Activated T-helper 17 cell treated with anti-CD3 and anti-CD28 coated beads, Interleukin-2, amount 50 U/mL, for 72 hours (primary cell): ENCODE measurements around the gene GARS1. TPM values are rescaled to one million over a fixed set of nuclear protein-coding genes. Genes with fewer than 3 reads are reported as not detected.
"Not testable (repeated sequence)": the region's sequence is repeated elsewhere in the genome, so short reads cannot be mapped to it uniquely, and the experiment has no call there.

ENCODE experiments used
- ATAC-seq: fragments of 150-1000 bp; cut with Tn5 transposase; replicated peaks from 2 replicates; pipeline ENCODE4 v1.10.0; 2021; ENCODE audit warnings: mild to moderate bottlenecking, moderate library complexity
- H3K27ac Mint-ChIP-seq: one replicate; pipeline ENCODE4 v1.8.0; 2022; ENCODE audit warnings: mixed read lengths
- H3K27me3 Mint-ChIP-seq: one replicate; pipeline ENCODE4 v1.8.0; 2022; ENCODE audit warnings: mixed read lengths
- H3K36me3 Mint-ChIP-seq: one replicate; pipeline ENCODE4 v1.8.0; 2022; ENCODE audit warnings: low read depth, mild to moderate bottlenecking, mixed read lengths
- H3K4me1 Mint-ChIP-seq: one replicate; pipeline ENCODE4 v1.8.0; 2022; ENCODE audit warnings: mixed read lengths
- H3K4me3 Mint-ChIP-seq: one replicate; pipeline ENCODE4 v1.8.0; 2022; ENCODE audit warnings: mild to moderate bottlenecking, mixed read lengths
- H3K9me3 Mint-ChIP-seq: one replicate; pipeline ENCODE4 v1.8.0; 2022; ENCODE audit warnings: mixed read lengths
- total RNA-seq, 2 donors: library from RNA; stranded (reverse); gene quantifications; one replicate each; pipeline ENCODE4 v1.2.3, GENCODE V29; 2022

The GARS1 gene
- total RNA-seq, 2 donors from 2014 or later = 152 to 222 TPM

GRCh38 chr7:30625283-30625682 is 30.6 kb downstream of the GARS1 start:
- no peak for ATAC-seq
- no peaks in the 10 kb centered on the region for H3K27me3 Mint-ChIP-seq
- no peak overlapping the region for H3K4me3 Mint-ChIP-seq
- H3K36me3 Mint-ChIP-seq = peaks cover 100% of the 10 kb centered on the region
- peak overlapping the region; percentile 81 for H3K27ac Mint-ChIP-seq
- H3K4me1 Mint-ChIP-seq = peaks cover 12% of the 10 kb centered on the region
- no peaks in the 10 kb centered on the region for H3K9me3 Mint-ChIP-seq

- H3K4me3 Mint-ChIP-seq = peak overlapping the region; percentile 37
- H3K36me3 Mint-ChIP-seq = peaks cover 100% of the 10 kb centered on the region
- peaks cover 12% of the 10 kb centered on the region for H3K4me1 Mint-ChIP-seq
- H3K27me3 Mint-ChIP-seq = no peaks in the 10 kb centered on the region
- H3K9me3 Mint-ChIP-seq = no peaks in the 10 kb centered on the region
- peak overlapping the region; percentile 87 for H3K27ac Mint-ChIP-seq
- ATAC-seq = peak; percentile 90
These were observed 32.3 kb downstream of the GARS1 start for GRCh38 chr7:30627026-30627425.

- Mint-ChIP-seq H3K4me3 (no peak overlapping the region), H3K4me1 (peaks cover 12% of the 10 kb centered on the region), H3K9me3 (no peaks in the 10 kb centered on the region), H3K27ac (no peak overlapping the region), H3K36me3 (peaks cover 100% of the 10 kb centered on the region), H3K27me3 (no peaks in the 10 kb centered on the region)
- ATAC-seq = no peak
These were observed 36.3 kb downstream of the GARS1 start for GRCh38 chr7:30630986-30631385.

GRCh38 chr7:30633223-30633622 is 38.5 kb downstream of the GARS1 start:
- peaks cover 80% of the 10 kb centered on the region for H3K36me3 Mint-ChIP-seq
- peaks cover 5% of the 10 kb centered on the region for H3K4me1 Mint-ChIP-seq
- no peak for ATAC-seq
- no peaks in the 10 kb centered on the region for H3K9me3 Mint-ChIP-seq
- H3K27me3 Mint-ChIP-seq = no peaks in the 10 kb centered on the region
- H3K27ac Mint-ChIP-seq = peak overlapping the region; percentile 1
- H3K4me3 Mint-ChIP-seq = no peak overlapping the region

GRCh38 chr7:30634193-30634626 is 39.5 kb downstream of the GARS1 start:
- Mint-ChIP-seq H3K27me3 (no peaks in the 10 kb centered on the region), H3K36me3 (peaks cover 70% of the 10 kb centered on the region), H3K4me3 (no peak overlapping the region), H3K9me3 (no peaks in the 10 kb centered on the region), H3K4me1 (no peaks in the 10 kb centered on the region), H3K27ac (no peak overlapping the region)
- no peak for ATAC-seq

GRCh38 chr7:30634634-30635201 is 40.0 kb downstream of the GARS1 start:
- Mint-ChIP-seq H3K9me3 (no peaks in the 10 kb centered on the region), H3K27me3 (no peaks in the 10 kb centered on the region), H3K27ac (no peak overlapping the region), H3K4me1 (no peaks in the 10 kb centered on the region), H3K36me3 (peaks cover 65% of the 10 kb centered on the region), H3K4me3 (no peak overlapping the region)
- no peak for ATAC-seq

GRCh38 chr7:30635798-30636197 is 41.1 kb downstream of the GARS1 start:
- Mint-ChIP-seq H3K4me3 (no peak overlapping the region), H3K4me1 (no peaks in the 10 kb centered on the region), H3K36me3 (peaks cover 55% of the 10 kb centered on the region), H3K9me3 (no peaks in the 10 kb centered on the region), H3K27ac (no peak overlapping the region), H3K27me3 (no peaks in the 10 kb centered on the region)
- ATAC-seq = no peak

GRCh38 chr7:30642322-30642721 is 47.6 kb downstream of the GARS1 start:
- H3K36me3 Mint-ChIP-seq = peaks cover 29% of the 10 kb centered on the region
- not testable (repeated sequence) for H3K9me3 Mint-ChIP-seq, ATAC-seq, H3K4me1 Mint-ChIP-seq, H3K4me3 Mint-ChIP-seq, H3K27ac Mint-ChIP-seq, H3K27me3 Mint-ChIP-seq

- no peak for ATAC-seq
- no peaks in the 10 kb centered on the region for H3K9me3 Mint-ChIP-seq
- H3K27me3 Mint-ChIP-seq = no peaks in the 10 kb centered on the region
- H3K36me3 Mint-ChIP-seq = peaks cover 29% of the 10 kb centered on the region
- H3K4me3 Mint-ChIP-seq = no peak overlapping the region
- no peaks in the 10 kb centered on the region for H3K4me1 Mint-ChIP-seq
- H3K27ac Mint-ChIP-seq = no peak overlapping the region
These were observed 48.1 kb downstream of the GARS1 start for GRCh38 chr7:30642789-30643188.

- no peaks in the 10 kb centered on the region for H3K9me3 Mint-ChIP-seq
- no peaks in the 10 kb centered on the region for H3K27me3 Mint-ChIP-seq
- no peaks in the 10 kb centered on the region for H3K4me1 Mint-ChIP-seq
- no peak for ATAC-seq
- no peak overlapping the region for H3K4me3 Mint-ChIP-seq
- H3K36me3 Mint-ChIP-seq = peaks cover 29% of the 10 kb centered on the region
- H3K27ac Mint-ChIP-seq = no peak overlapping the region
These were observed 49.7 kb downstream of the GARS1 start for GRCh38 chr7:30644286-30644955.

- no peak overlapping the region for H3K4me3 Mint-ChIP-seq
- no peaks in the 10 kb centered on the region for H3K4me1 Mint-ChIP-seq
- H3K36me3 Mint-ChIP-seq = peaks cover 29% of the 10 kb centered on the region
- H3K9me3 Mint-ChIP-seq = no peaks in the 10 kb centered on the region
- ATAC-seq = no peak
- no peak overlapping the region for H3K27ac Mint-ChIP-seq
- H3K27me3 Mint-ChIP-seq = no peaks in the 10 kb centered on the region
These were observed 51.0 kb downstream of the GARS1 start for GRCh38 chr7:30645661-30646060.

- H3K4me3 Mint-ChIP-seq = no peak overlapping the region
- no peak for ATAC-seq
- no peak overlapping the region for H3K27ac Mint-ChIP-seq
- H3K27me3 Mint-ChIP-seq = no peaks in the 10 kb centered on the region
- H3K4me1 Mint-ChIP-seq = no peaks in the 10 kb centered on the region
- H3K36me3 Mint-ChIP-seq = peaks cover 29% of the 10 kb centered on the region
- no peaks in the 10 kb centered on the region for H3K9me3 Mint-ChIP-seq
These were observed 51.5 kb downstream of the GARS1 start for GRCh38 chr7:30646154-30646553.

- Mint-ChIP-seq H3K36me3 (peaks cover 25% of the 10 kb centered on the region), H3K4me3 (no peak overlapping the region), H3K4me1 (no peaks in the 10 kb centered on the region), H3K27me3 (no peaks in the 10 kb centered on the region), H3K9me3 (no peaks in the 10 kb centered on the region), H3K27ac (peak overlapping the region; percentile 51)
- no peak for ATAC-seq
These were observed 53.1 kb downstream of the GARS1 start for GRCh38 chr7:30647589-30648364.

GRCh38 chr7:30648744-30649540 is 54.3 kb downstream of the GARS1 start:
- Mint-ChIP-seq H3K27ac (peak overlapping the region; percentile 40), H3K4me1 (no peaks in the 10 kb centered on the region), H3K4me3 (no peak overlapping the region), H3K27me3 (no peaks in the 10 kb centered on the region), H3K9me3 (no peaks in the 10 kb centered on the region), H3K36me3 (peaks cover 20% of the 10 kb centered on the region)
- ATAC-seq = no peak
